M059J (cell line): ENCODE measurements around the gene AEBP1. TPM values are rescaled to one million over a fixed set of nuclear protein-coding genes. Genes with fewer than 3 reads are reported as not detected.

Source experiments
- DNase-seq: peaks from one replicate; pipeline ENCODE4 v3.0.0-alpha.2; 2012; ENCODE audit warnings: low read depth
- total RNA-seq: library from RNA; depleted of rRNA; stranded (reverse); fragments of >200 nt; shearing (Covaris generic); gene quantifications from 2 replicates; pipeline ENCODE4 v1.2.3, GENCODE V29; 2014; rRNA removed

AEBP1 gene
- total RNA-seq, 1 experiment from 2014 or later, result not detected

- DNase-seq, result no peak
Observed at GRCh38 chr7:44155191-44156185, 51.3 kb downstream of the AEBP1 start.

GRCh38 chr7:44156453-44157010 is 52.4 kb downstream of the AEBP1 start:
- DNase-seq, result no peak

GRCh38 chr7:44157116-44158080 is 53.3 kb downstream of the AEBP1 start:
- DNase-seq, result no peak

- DNase-seq, result no peak
Observed at GRCh38 chr7:44158096-44158872, 54.1 kb downstream of the AEBP1 start.

GRCh38 chr7:44158873-44159631 is 54.9 kb downstream of the AEBP1 start:
- no peak for DNase-seq

GRCh38 chr7:44159824-44160630 is 55.9 kb downstream of the AEBP1 start:
- no peak for DNase-seq

- no peak for DNase-seq
Observed at GRCh38 chr7:44161371-44161770, 57.2 kb downstream of the AEBP1 start.

GRCh38 chr7:44162179-44162578 is 58.0 kb downstream of the AEBP1 start:
- no peak for DNase-seq

GRCh38 chr7:44162785-44163395 is 58.7 kb downstream of the AEBP1 start:
- peak; percentile 81 for DNase-seq

- peak; percentile 99 for DNase-seq
Observed at GRCh38 chr7:44163591-44163990, 59.4 kb downstream of the AEBP1 start.

Other genes with a start within 250 kb of the AEBP1 start
- gene MRPS24, start 234.8 kb upstream of the AEBP1 start, total RNA-seq, result 206 and 260 TPM in 2 replicates
- gene URGCP, start 197.7 kb upstream of the AEBP1 start, total RNA-seq, result 40.9 and 45.0 TPM in 2 replicates
- gene UBE2D4, start 177.9 kb upstream of the AEBP1 start, total RNA-seq, result 23.5 and 41.7 TPM in 2 replicates
- not detected in 2 replicates for gene SPDYE1, start 106.4 kb upstream of the AEBP1 start, total RNA-seq
- gene DBNL, start 59.6 kb upstream of the AEBP1 start, total RNA-seq, result 110 and 183 TPM in 2 replicates
- 1.2 TPM in 2 replicates for gene PGAM2, start 38.8 kb upstream of the AEBP1 start, total RNA-seq
- gene POLM, start 21.8 kb upstream of the AEBP1 start, total RNA-seq, result 18.0 and 33.6 TPM in 2 replicates
- 85.3 and 127 TPM in 2 replicates for gene POLD2, start 19.2 kb downstream of the AEBP1 start, total RNA-seq
- not detected in 2 replicates for gene MYL7, start 37.0 kb downstream of the AEBP1 start, total RNA-seq
- gene GCK, start 85.1 kb downstream of the AEBP1 start, total RNA-seq, result not detected in 2 replicates
- 106 and 128 TPM in 2 replicates for gene YKT6, start 96.6 kb downstream of the AEBP1 start, total RNA-seq
- 0.49 TPM in 1 of 2 replicates, not detected in the other for gene CAMK2B, start 221.2 kb downstream of the AEBP1 start, total RNA-seq